D721Med (cell line): ENCODE measurements around the gene TP53INP2.

ENCODE experiments used
- DNase-seq: peaks from one replicate; pipeline ENCODE4 v3.0.0; 2011; ENCODE audit warnings: low spot score; ENCODE audit not compliant: insufficient read length
- FAIRE-seq: peaks from 2 replicates; lab custom pipeline; 2011; peaks lifted over from hg19 to GRCh38; lab: Jason Lieb, UNC
- CTCF ChIP-seq: IDR thresholded peaks from 2 replicates; pipeline ENCODE4 v1.5.1; 2012; ENCODE audit warnings: mild to moderate bottlenecking, control low read depth; ENCODE audit not compliant: insufficient read depth; ENCODE audit errors: missing control alignments

The TP53INP2 gene

DNA sequence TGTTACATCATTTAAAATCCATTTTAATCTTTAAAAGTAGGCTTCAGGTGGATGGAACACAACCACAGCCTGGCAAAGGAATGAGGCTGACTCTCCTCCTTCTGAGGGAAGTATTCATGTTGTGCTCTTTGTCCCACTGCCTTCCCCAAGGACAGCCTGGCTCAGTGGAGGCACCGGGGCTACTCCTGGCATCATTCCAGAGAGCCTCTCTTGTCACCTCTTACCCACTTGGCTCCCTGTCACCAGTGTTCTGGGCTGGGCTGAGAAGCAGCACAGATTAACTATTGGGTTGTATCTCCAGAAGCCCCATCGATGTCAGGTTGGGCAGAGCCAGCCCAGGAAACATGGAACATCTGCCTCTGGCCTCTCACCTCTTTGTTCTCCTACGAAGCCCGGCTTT lies 10.7 kb upstream of the TP53INP2 start:
- no peak for TF ChIP-seq CTCF
- DNase-seq (no peak), FAIRE-seq (no peak)

GRCh38 chr20:34701405-34702085 lies 2.6 kb upstream of the TP53INP2 start:
- no peak for FAIRE-seq
- no peak for TF ChIP-seq CTCF
- DNase-seq, result no peak

DNA sequence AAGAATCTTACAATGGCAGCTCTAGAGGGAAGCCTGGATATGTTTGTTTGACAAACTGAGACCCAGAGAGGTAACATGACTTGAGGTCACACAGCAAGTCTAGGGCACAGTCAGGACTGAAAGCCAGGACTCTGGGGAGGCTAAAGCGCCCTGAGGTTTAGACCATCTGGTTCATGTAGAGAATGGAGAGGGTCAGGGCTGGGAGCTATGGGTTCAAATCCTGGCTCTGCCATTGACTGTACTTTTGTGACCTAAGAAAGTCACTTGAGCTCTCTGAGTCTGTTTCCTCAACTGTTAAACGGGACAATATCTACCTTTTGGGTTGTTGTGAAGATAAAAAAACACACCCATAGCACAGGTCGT lies 1.1 kb upstream of the TP53INP2 start:
- TF ChIP-seq CTCF, result no peak
- DNase-seq (no peak), FAIRE-seq (no peak)

GRCh38 chr20:34703424-34704176 lies 544 bp upstream of the TP53INP2 start:
- TF ChIP-seq CTCF, result no peak
- FAIRE-seq (no peak), DNase-seq (no peak)

GRCh38 chr20:34705008-34705396 lies 858 bp downstream of the TP53INP2 start:
- TF ChIP-seq CTCF, result no peak
- DNase-seq, result no peak
- no peak for FAIRE-seq

- TF ChIP-seq CTCF, result no peak
- DNase-seq, result no peak
- no peak for FAIRE-seq
Observed at GRCh38 chr20:34705397-34706301, 1.5 kb downstream of the TP53INP2 start.
